GM12892 (cell line): ENCODE results near the gene ATP1B1.

Source experiments
- POLR2A ChIP-seq: IDR thresholded peaks from 2 replicates; pipeline ENCODE4 v1.6.1; 2011; ENCODE audit warnings: low read depth, low read length, control low read depth
- POLR2AphosphoS5 ChIP-seq: IDR thresholded peaks from 2 replicates; pipeline ENCODE4 v1.6.1; 2011; ENCODE audit warnings: low read depth, low read length, control low read depth
- TAF1 ChIP-seq: IDR thresholded peaks from 2 replicates; pipeline ENCODE4 v1.6.1; 2011; ENCODE audit warnings: low read depth, mild to moderate bottlenecking, control low read depth, low read length, borderline replicate concordance

DNA sequence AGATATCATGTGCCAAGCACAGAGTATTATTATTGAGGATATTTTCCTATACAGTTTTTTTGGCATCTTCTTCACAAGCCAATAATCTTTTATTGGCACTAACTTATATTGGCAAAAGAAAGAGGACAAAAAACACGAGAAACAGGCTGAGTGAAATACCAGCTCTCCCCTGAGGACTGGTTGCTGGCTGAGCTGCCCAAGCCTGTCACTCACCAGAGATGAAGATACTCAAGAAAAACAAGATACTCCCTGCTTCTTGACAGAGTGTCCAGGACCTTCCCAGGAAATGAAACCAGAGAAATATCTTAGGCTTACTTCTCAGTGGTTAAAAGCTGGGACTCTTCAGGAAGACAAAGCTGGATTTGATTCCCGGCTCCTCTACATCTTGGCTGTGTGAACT is 35.9 kb upstream of the ATP1B1 start:
- TF ChIP-seq TAF1 (no peak), POLR2A (no peak), POLR2AphosphoS5 (no peak)
